H9 (cell line): ENCODE results near the gene ZP1. TPM values are rescaled to one million over a fixed set of nuclear protein-coding genes. Genes with fewer than 3 reads are reported as not detected.

Experiments used
- DNase-seq: peaks from one replicate; pipeline ENCODE4 v3.0.0-alpha.2; 2017
- H2AFZ ChIP-seq: one replicate; pipeline ENCODE4 v1.6.1; 2013; ENCODE audit warnings: mild to moderate bottlenecking, low read length, control low read depth, moderate library complexity
- H2AK5ac ChIP-seq: 2 replicates; pipeline ENCODE4 v1.6.1; 2013; ENCODE audit warnings: low read length, control low read depth, mixed read lengths; ENCODE audit not compliant: insufficient read length
- H2BK120ac ChIP-seq: one replicate; pipeline ENCODE4 v1.6.1; 2013; ENCODE audit warnings: low read depth, mild to moderate bottlenecking, low read length, control low read depth, inconsistent platforms; ENCODE audit not compliant: poor library complexity, severe bottlenecking
- H2BK12ac ChIP-seq: 2 replicates; pipeline ENCODE4 v1.6.1; 2013; ENCODE audit warnings: low read length, control low read depth, mixed read lengths, low read depth; ENCODE audit not compliant: insufficient read length
- H2BK15ac ChIP-seq: 2 replicates; pipeline ENCODE4 v1.6.1; 2013; ENCODE audit warnings: low read depth, low read length, control low read depth
- H2BK20ac ChIP-seq: one replicate; pipeline ENCODE4 v1.6.1; 2013; ENCODE audit warnings: low read depth, mild to moderate bottlenecking, low read length, control low read depth, inconsistent platforms; ENCODE audit not compliant: poor library complexity, severe bottlenecking
- H2BK5ac ChIP-seq: 2 replicates; pipeline ENCODE4 v1.6.1; 2013; ENCODE audit warnings: low read length, control low read depth, mixed read lengths; ENCODE audit not compliant: insufficient read length
- H3K14ac ChIP-seq: 2 replicates; pipeline ENCODE4 v1.6.1; 2013; ENCODE audit warnings: low read length, control low read depth; ENCODE audit not compliant: insufficient read depth
- H3K18ac ChIP-seq: 2 replicates; pipeline ENCODE4 v1.6.1; 2013; ENCODE audit warnings: low read depth, mild to moderate bottlenecking, mixed read lengths, low read length, control low read depth; ENCODE audit not compliant: insufficient read length
- H3K23ac ChIP-seq: 2 replicates; pipeline ENCODE4 v1.6.1; 2013; ENCODE audit warnings: low read length, control low read depth, mixed read lengths, low read depth; ENCODE audit not compliant: insufficient read length
- H3K23me2 ChIP-seq: 2 replicates; pipeline ENCODE4 v1.6.1; 2013; ENCODE audit warnings: low read depth, mild to moderate bottlenecking, mixed read lengths, low read length, control low read depth; ENCODE audit not compliant: insufficient read length, poor library complexity, severe bottlenecking
- H3K27ac ChIP-seq: 2 replicates; pipeline ENCODE4 v1.5.1; 2013; ENCODE audit warnings: low read length, control low read depth, mixed read lengths, low read depth; ENCODE audit not compliant: insufficient read length
- H3K27me3 ChIP-seq: 2 replicates; pipeline ENCODE4 v1.6.1; 2013; ENCODE audit warnings: low read length, control low read depth, inconsistent platforms; ENCODE audit not compliant: insufficient read depth
- H3K4ac ChIP-seq: 2 replicates; pipeline ENCODE4 v1.6.1; 2013; ENCODE audit warnings: low read depth, mild to moderate bottlenecking, control low read depth, inconsistent platforms, low read length, moderate library complexity
- H3K4me1 ChIP-seq: 2 replicates; pipeline ENCODE4 v1.6.1; 2013; ENCODE audit warnings: low read length, control low read depth, inconsistent platforms; ENCODE audit not compliant: insufficient read depth
- H3K4me2 ChIP-seq: 2 replicates; pipeline ENCODE4 v1.6.1; 2013; ENCODE audit warnings: low read length, control low read depth, mixed read lengths; ENCODE audit not compliant: insufficient read length, insufficient read depth
- H3K56ac ChIP-seq: 2 replicates; pipeline ENCODE4 v1.6.1; 2013; ENCODE audit warnings: low read depth, mild to moderate bottlenecking, mixed read lengths, low read length, control low read depth; ENCODE audit not compliant: insufficient read length
- H3K79me1 ChIP-seq: 2 replicates; pipeline ENCODE4 v1.6.1; 2013; ENCODE audit warnings: low read depth, mild to moderate bottlenecking, moderate library complexity, low read length, control low read depth, inconsistent platforms; ENCODE audit not compliant: insufficient read depth, poor library complexity, severe bottlenecking
- H3K79me2 ChIP-seq: 2 replicates; pipeline ENCODE4 v1.6.1; 2013; ENCODE audit warnings: low read length, control low read depth, inconsistent platforms; ENCODE audit not compliant: insufficient read depth
- H3K9ac ChIP-seq: 2 replicates; pipeline ENCODE4 v1.6.1; 2013; ENCODE audit warnings: low read length, control low read depth, mixed read lengths; ENCODE audit not compliant: insufficient read length; ENCODE audit errors: extremely low read depth
- H3K9me3 ChIP-seq: one replicate; pipeline ENCODE4 v1.6.1; 2013; ENCODE audit warnings: low read depth, low read length, inconsistent platforms; ENCODE audit not compliant: control insufficient read depth
- H3T11ph ChIP-seq: one replicate; pipeline ENCODE4 v1.6.1; 2013; ENCODE audit warnings: mild to moderate bottlenecking, low read length, control low read depth, inconsistent platforms
- H4K20me1 ChIP-seq: one replicate; pipeline ENCODE4 v1.6.1; 2013; ENCODE audit not compliant: control insufficient read depth, insufficient read length, insufficient read depth
- H4K5ac ChIP-seq: 2 replicates; pipeline ENCODE4 v1.6.1; 2013; ENCODE audit warnings: low read depth, mild to moderate bottlenecking, mixed read lengths, low read length, control low read depth; ENCODE audit not compliant: insufficient read length
- H4K8ac ChIP-seq: replicated peaks from 2 replicates; pipeline ENCODE4 v1.6.1; 2013; ENCODE audit warnings: low read length, control low read depth, mixed read lengths, low read depth; ENCODE audit not compliant: insufficient read length
- H4K91ac ChIP-seq: 2 replicates; pipeline ENCODE4 v1.6.1; 2013; ENCODE audit warnings: low read depth, mild to moderate bottlenecking, moderate library complexity, mixed read lengths, low read length, control low read depth; ENCODE audit not compliant: insufficient read length
- H3K27ac Mint-ChIP-seq, 3 experiments: 2 replicates in 2 of 3; 3 replicates in 1 of 3; pipeline ENCODE4 v1.8.0; 2020 to 2021; ENCODE audit warnings: mixed read lengths in 3 of 3, mild to moderate bottlenecking in 1 of 3, moderate library complexity in 1 of 3
- H3K27me3 Mint-ChIP-seq: 2 replicates; pipeline ENCODE4 v1.8.0; 2021; ENCODE audit warnings: low read depth, mild to moderate bottlenecking, moderate library complexity, mixed read lengths
- H3K36me3 Mint-ChIP-seq, 3 experiments: 2 replicates in 2 of 3; 3 replicates in 1 of 3; pipeline ENCODE4 v1.8.0; 2020 to 2021; ENCODE audit warnings: low read depth in 3 of 3, mixed read lengths in 3 of 3; ENCODE audit not compliant: insufficient read depth in 1 of 3
- H3K4me1 Mint-ChIP-seq, 2 experiments: 2 replicates each; pipeline ENCODE4 v1.8.0; 2020; ENCODE audit warnings: mixed read lengths in 2 of 2
- H3K4me3 Mint-ChIP-seq, 2 experiments: 2 replicates in 1 of 2; 3 replicates in 1 of 2; pipeline ENCODE4 v1.8.0; 2020 to 2021; ENCODE audit warnings: mild to moderate bottlenecking in 2 of 2, mixed read lengths in 2 of 2, moderate library complexity in 1 of 2
- H3K9me3 Mint-ChIP-seq, 2 experiments: 2 replicates in 1 of 2; 3 replicates in 1 of 2; pipeline ENCODE4 v1.8.0; 2020; ENCODE audit warnings: mild to moderate bottlenecking in 2 of 2, mixed read lengths in 2 of 2, moderate library complexity in 1 of 2
- CTCF ChIP-seq: fragments of 200-600 bp; sonication (generic); conservative IDR thresholded peaks from 3 replicates; pipeline ENCODE4 v1.8.0; 2021; ENCODE audit warnings: antibody characterized with exemption, mild to moderate bottlenecking
- WGBS: extraction: QIAGEN DNeasy Blood & Tissue Kit; methylation state at CpG from one replicate; pipeline ENCODE4 v1.1.7; 2013; ENCODE audit warnings: missing lambda C conversion rate, low lambda C conversion rate, mixed read lengths; ENCODE audit not compliant: insufficient read length; ENCODE audit errors: extremely low coverage; 5-methylcytosine and 5-hydroxymethylcytosine counted together
- total RNA-seq: library from RNA; stranded (reverse); gene quantifications from 2 replicates; pipeline ENCODE4 v1.2.1, GENCODE V29; 2021

Gene ZP1
- total RNA-seq, 1 experiment from 2014 or later = not detected

DNA sequence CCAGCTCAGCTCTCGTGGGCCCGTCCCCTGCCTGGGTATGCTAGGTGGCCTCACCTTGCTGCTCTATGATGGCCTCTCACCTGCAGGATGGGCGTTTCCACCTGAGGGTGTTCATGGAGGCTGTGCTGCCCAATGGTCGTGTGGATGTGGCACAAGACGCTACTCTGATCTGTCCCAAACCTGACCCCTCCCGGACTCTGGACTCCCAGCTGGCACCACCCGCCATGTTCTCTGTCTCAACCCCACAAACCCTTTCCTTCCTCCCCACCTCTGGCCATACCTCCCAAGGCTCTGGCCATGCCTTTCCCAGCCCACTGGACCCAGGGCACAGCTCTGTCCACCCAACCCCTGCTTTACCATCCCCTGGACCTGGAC lies 2.1 kb downstream of the ZP1 start:
- H3K27me3 ChIP-seq = no peaks in the 10 kb centered on the region
- DNase-seq = no peak
- WGBS = no CpG with 5 or more reads among the region's 7 CpGs
- H3K9me3 ChIP-seq = no peaks in the 10 kb centered on the region
- no peak overlapping the region for H3K23ac ChIP-seq
- Mint-ChIP-seq H3K4me3 (no peak overlapping the region), H3K27ac (peak overlapping the region in 1 of 3 experiments; percentile 83; a peak in 2 of 7 replicates), H3K36me3 (no peaks in the 10 kb centered on the region), H3K4me1 (peaks cover 9 to 10% of the 10 kb centered on the region in 2 experiments), H3K9me3 (peaks cover 0 to 2% of the 10 kb centered on the region in 2 experiments; a peak in 1 of 5 replicates), H3K27me3 (no peaks in the 10 kb centered on the region; the same call in 1 of the 2 replicates)
- no peak overlapping the region for H3K9ac ChIP-seq
- H2AFZ ChIP-seq = no peak overlapping the region
- H3T11ph ChIP-seq = no peak overlapping the region
- H3K4me2 ChIP-seq = no peak overlapping the region
- no peaks in the 10 kb centered on the region for H4K20me1 ChIP-seq
- H3K79me2 ChIP-seq = no peaks in the 10 kb centered on the region
- H3K79me1 ChIP-seq = no peaks in the 10 kb centered on the region
- no peak overlapping the region for H4K5ac ChIP-seq
- H3K23me2 ChIP-seq = no peaks in the 10 kb centered on the region
- no peak overlapping the region for H2BK5ac ChIP-seq
- TF ChIP-seq CTCF = no peak
- H3K14ac ChIP-seq = no peak overlapping the region
- H3K4ac ChIP-seq = no peak overlapping the region
- H2AK5ac ChIP-seq = no peak overlapping the region
- peaks cover 2% of the 10 kb centered on the region; the same call in 1 of the 2 replicates for H3K4me1 ChIP-seq
- no peak overlapping the region for H2BK20ac ChIP-seq
- H4K8ac ChIP-seq = no peak overlapping the region
- H2BK12ac ChIP-seq = no peak overlapping the region
- no peak overlapping the region for H3K27ac ChIP-seq
- no peak overlapping the region for H2BK15ac ChIP-seq
- no peak overlapping the region for H3K56ac ChIP-seq
- H4K91ac ChIP-seq = no peak overlapping the region
- no peak overlapping the region for H3K18ac ChIP-seq
- H2BK120ac ChIP-seq = no peak overlapping the region
